GM10266 (cell line): ENCODE measurements around the gene CD9.

Experiments used
- DNase-seq: peaks from one replicate; pipeline ENCODE4 v3.0.0; 2012; ENCODE audit errors: extremely low spot score
- CTCF ChIP-seq: IDR thresholded peaks from 2 replicates; pipeline ENCODE4 v1.5.1; 2012; ENCODE audit warnings: mild to moderate bottlenecking, low read depth; ENCODE audit not compliant: control insufficient read depth, insufficient read depth; ENCODE audit errors: missing control alignments

CD9 gene

GRCh38 chr12:6280053-6280469 is 79.9 kb downstream of the CD9 start:
- TF ChIP-seq CTCF, result no peak
- DNase-seq, result no peak

- no peak for TF ChIP-seq CTCF
- DNase-seq, result no peak
Measured at GRCh38 chr12:6280672-6281071, 80.5 kb downstream of the CD9 start.

GRCh38 chr12:6281081-6281809 is 81.0 kb downstream of the CD9 start:
- DNase-seq, result no peak
- no peak for TF ChIP-seq CTCF

GRCh38 chr12:6282453-6282840 is 82.2 kb downstream of the CD9 start:
- no peak for TF ChIP-seq CTCF
- DNase-seq, result no peak

GRCh38 chr12:6284273-6284672 is 84.1 kb downstream of the CD9 start:
- no peak for TF ChIP-seq CTCF

GRCh38 chr12:6285063-6285477 is 84.9 kb downstream of the CD9 start:
- TF ChIP-seq CTCF, result peak; percentile 89
- peak; percentile 84 for DNase-seq

More at GRCh38 chr12:6284273-6284672, 84.1 kb downstream of the CD9 start:
- no peak for DNase-seq

GRCh38 chr12:6285532-6286306 is 85.5 kb downstream of the CD9 start:
- DNase-seq, result no peak
- TF ChIP-seq CTCF, result no peak
